ENCODE results near the gene BORCS6. TPM values are rescaled to one million over a fixed set of nuclear protein-coding genes. Genes with fewer than 3 reads are reported as not detected.

The BORCS6 gene
- polyA plus RNA-seq, 3 donors = 5.4 to 14.1 (median 13.9) TPM

- H3K27ac ChIP-seq (ENCODE audit: low read depth in 1 of 2, low read length in 2 of 2) = peak overlapping the region; percentile 3 to 99
- intact Hi-C loops (cut with micrococcal nuclease) = loop anchor here in 1 of 2 donors (5.0 to 10.0 kb wide), 2 partner anchors 37 to 316 kb away; partner anchors contain the start of gene KDM6B
- H3K4me3 Mint-ChIP-seq = peak overlapping the region; percentile 97 to 99
- peaks cover 48 to 53% of the 10 kb centered on the region in 2 donors for H3K36me3 ChIP-seq (replicated peaks in 1 of 2; ENCODE audit: control insufficient read depth in 1 of 2, insufficient read depth in 2 of 2, low read length in 2 of 2)
- no peaks in the 10 kb centered on the region for H3K9me3 ChIP-seq (replicated peaks in 1 of 2; ENCODE audit: control insufficient read depth in 1 of 2, insufficient read depth in 1 of 2, low read length in 2 of 2)
- TF ChIP-seq, protein P1, sequence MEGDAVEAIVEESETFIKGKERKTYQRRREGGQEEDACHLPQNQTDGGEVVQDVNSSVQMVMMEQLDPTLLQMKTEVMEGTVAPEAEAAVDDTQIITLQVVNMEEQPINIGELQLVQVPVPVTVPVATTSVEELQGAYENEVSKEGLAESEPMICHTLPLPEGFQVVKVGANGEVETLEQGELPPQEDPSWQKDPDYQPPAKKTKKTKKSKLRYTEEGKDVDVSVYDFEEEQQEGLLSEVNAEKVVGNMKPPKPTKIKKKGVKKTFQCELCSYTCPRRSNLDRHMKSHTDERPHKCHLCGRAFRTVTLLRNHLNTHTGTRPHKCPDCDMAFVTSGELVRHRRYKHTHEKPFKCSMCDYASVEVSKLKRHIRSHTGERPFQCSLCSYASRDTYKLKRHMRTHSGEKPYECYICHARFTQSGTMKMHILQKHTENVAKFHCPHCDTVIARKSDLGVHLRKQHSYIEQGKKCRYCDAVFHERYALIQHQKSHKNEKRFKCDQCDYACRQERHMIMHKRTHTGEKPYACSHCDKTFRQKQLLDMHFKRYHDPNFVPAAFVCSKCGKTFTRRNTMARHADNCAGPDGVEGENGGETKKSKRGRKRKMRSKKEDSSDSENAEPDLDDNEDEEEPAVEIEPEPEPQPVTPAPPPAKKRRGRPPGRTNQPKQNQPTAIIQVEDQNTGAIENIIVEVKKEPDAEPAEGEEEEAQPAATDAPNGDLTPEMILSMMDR (IDR thresholded peaks at IDR 0.05) = no peak
- H3K4me1 Mint-ChIP-seq = peaks cover 28% of the 10 kb centered on the region
- H3K9ac ChIP-seq (ENCODE audit: insufficient read depth, low read length, poor library complexity, severe bottlenecking) = peak overlapping the region; percentile 78
- H3K4me3 ChIP-seq (replicated peaks in 1 of 3; ENCODE audit: low read depth in 2 of 3, low read length in 3 of 3) = peak overlapping the region; percentile 52 to 100 (median 88)
- peaks cover 0 to 4% (median 0%) of the 10 kb centered on the region in 7 donors for H3K9me3 Mint-ChIP-seq
- no peak overlapping the region for H2AFZ ChIP-seq (ENCODE audit: insufficient read depth, low read depth, low read length, poor library complexity, severe bottlenecking)
- H3K36me3 Mint-ChIP-seq = peaks cover 61 to 62% of the 10 kb centered on the region in 2 donors
- DNase-seq = peak in 1 of 3 donors; percentile 9
- peak overlapping the region in 5 of 7 donors; percentile 56 to 98 (median 78) for H3K27ac Mint-ChIP-seq
- H3K27me3 Mint-ChIP-seq (ENCODE audit: low read depth in 3 of 3) = peaks cover 0 to 14% (median 0%) of the 10 kb centered on the region in 3 donors
- H3K79me2 ChIP-seq (ENCODE audit: insufficient read depth, low read length) = peaks cover 23% of the 10 kb centered on the region
- H3K4me2 ChIP-seq (replicated peaks; ENCODE audit: extremely low read depth, low read length, poor library complexity, severe bottlenecking) = peak overlapping the region; percentile 97
- peaks cover 90% of the 10 kb centered on the region for H4K20me1 ChIP-seq (ENCODE audit: insufficient read depth, low read length)
- no peaks in the 10 kb centered on the region for H3K27me3 ChIP-seq (ENCODE audit: control insufficient read depth in 2 of 2, insufficient read depth in 2 of 2, low read length in 2 of 2)
- 82% methylated on average over 13 of the region's 18 CpGs for WGBS (ENCODE audit: insufficient coverage)
- peaks cover 40 to 55% of the 10 kb centered on the region in 2 donors for H3K4me1 ChIP-seq (ENCODE audit: control insufficient read depth in 1 of 2, insufficient read depth in 2 of 2, low read length in 2 of 2)
These were observed 39.5 kb downstream of the BORCS6 start for GRCh38 chr17:8150194-8151119.

DNA sequence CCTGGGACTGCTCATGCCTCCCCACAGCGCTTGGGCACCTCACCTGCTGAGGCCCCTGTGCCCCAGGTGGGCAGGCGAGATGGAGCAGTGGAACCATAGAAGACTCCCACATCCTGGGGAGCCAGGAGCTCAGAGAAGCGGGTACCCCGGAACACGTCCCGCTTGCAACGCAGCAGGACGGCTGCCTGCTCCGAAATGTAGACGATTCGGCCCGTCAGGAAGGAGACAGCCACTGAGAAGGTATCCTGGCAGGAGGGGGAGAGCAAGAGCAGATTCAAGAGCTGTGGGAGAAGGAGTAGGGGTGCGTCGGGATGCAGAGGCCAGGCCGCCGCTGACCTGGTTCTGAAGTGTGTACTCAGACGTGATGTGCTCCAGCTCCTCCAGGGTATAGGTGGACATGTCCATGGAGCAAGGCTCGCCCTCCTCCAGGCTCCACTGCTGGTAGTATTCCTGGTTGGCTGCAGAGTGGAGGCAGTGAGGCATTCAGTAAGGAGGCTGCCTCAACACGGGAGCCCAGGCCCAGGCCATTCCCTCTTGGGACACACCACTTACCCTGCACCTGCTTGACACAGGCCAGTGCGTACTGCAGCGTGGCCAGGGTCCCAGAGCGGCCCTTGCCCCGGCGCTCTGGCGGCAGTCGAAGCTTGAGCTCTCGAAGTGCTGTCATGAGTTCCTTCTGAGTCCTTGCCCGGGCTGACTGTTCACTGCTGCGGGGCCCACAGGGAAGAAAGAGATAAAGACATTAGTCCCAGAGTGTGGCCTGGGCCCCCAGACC lies 40.4 kb downstream of the BORCS6 start:
- peaks cover 0 to 4% (median 0%) of the 10 kb centered on the region in 7 donors for H3K9me3 Mint-ChIP-seq
- Histone ChIP-seq H3K27me3 (ENCODE audit: control insufficient read depth in 2 of 2, insufficient read depth in 2 of 2, low read length in 2 of 2) (no peaks in the 10 kb centered on the region), H3K79me2 (ENCODE audit: insufficient read depth, low read length) (peaks cover 19% of the 10 kb centered on the region), H3K9me3 (replicated peaks in 1 of 2; ENCODE audit: control insufficient read depth in 1 of 2, insufficient read depth in 1 of 2, low read length in 2 of 2) (no peaks in the 10 kb centered on the region), H3K9ac (ENCODE audit: insufficient read depth, low read length, poor library complexity, severe bottlenecking) (no peak overlapping the region), H3K4me3 (replicated peaks in 1 of 3; ENCODE audit: low read depth in 2 of 3, low read length in 3 of 3) (no peak overlapping the region), H2AFZ (ENCODE audit: insufficient read depth, low read depth, low read length, poor library complexity, severe bottlenecking) (no peak overlapping the region), H3K27ac (ENCODE audit: low read depth in 1 of 2, low read length in 2 of 2) (no peak overlapping the region), H3K4me2 (replicated peaks; ENCODE audit: extremely low read depth, low read length, poor library complexity, severe bottlenecking) (no peak overlapping the region), H3K36me3 (replicated peaks in 1 of 2; ENCODE audit: control insufficient read depth in 1 of 2, insufficient read depth in 2 of 2, low read length in 2 of 2) (peaks cover 56 to 62% of the 10 kb centered on the region in 2 donors), H4K20me1 (ENCODE audit: insufficient read depth, low read length) (peaks cover 90% of the 10 kb centered on the region), H3K4me1 (ENCODE audit: control insufficient read depth in 1 of 2, insufficient read depth in 2 of 2, low read length in 2 of 2) (peaks cover 31 to 46% of the 10 kb centered on the region in 2 donors)
- intact Hi-C loops (cut with micrococcal nuclease) = loop anchor here in 1 of 2 donors (5.0 to 10.0 kb wide), 2 partner anchors 38 to 315 kb away; partner anchors contain the start of gene KDM6B
- no peak for DNase-seq
- H3K27ac Mint-ChIP-seq = peak overlapping the region in 3 of 7 donors; percentile 13 to 74 (median 15)
- H3K4me3 Mint-ChIP-seq = peak overlapping the region in 1 of 2 donors; percentile 12
- H3K36me3 Mint-ChIP-seq = peaks cover 63 to 70% of the 10 kb centered on the region in 2 donors
- WGBS (ENCODE audit: insufficient coverage) = 97% methylated on average over 28 of the region's 29 CpGs
- peaks cover 0 to 14% (median 0%) of the 10 kb centered on the region in 3 donors for H3K27me3 Mint-ChIP-seq (ENCODE audit: low read depth in 3 of 3)
- peaks cover 28% of the 10 kb centered on the region for H3K4me1 Mint-ChIP-seq
- TF ChIP-seq, protein P1 (IDR thresholded peaks at IDR 0.05) = no peak
